A549 treated with RU486 at 1 μM for 4 hours (cell line): ENCODE results near the gene FCRL1. TPM values are rescaled to one million over a fixed set of nuclear protein-coding genes. Genes with fewer than 3 reads are reported as not detected.

Experiments
- total RNA-seq: library from RNA; stranded (reverse); fragments of 200-300 nt; extraction: Qiagen RNA extraction; gene quantifications from 5 replicates; pipeline ENCODE4 v1.2.3, GENCODE V29; 2022; ENCODE audit warnings: low read depth

FCRL1 gene
- not detected in 5 replicates for total RNA-seq

GRCh38 chr1:157819896-157820295, at the start of gene FCRL1:
FCRL1 (minus strand) TSS chr1:157820120; CDS start chr1:157820037, 83 bp downstream.

GRCh38 chr1:157841708-157842107, 21.8 kb upstream of the FCRL1 start, which contains the start of gene CD5L:
CD5L (minus strand) TSS chr1:157841808; CDS start chr1:157841701, 107 bp downstream.

GRCh38 chr1:157776971-157777391, 42.9 kb downstream of the FCRL1 start, which contains the start of gene FCRL2:
FCRL2 (minus strand) TSS chr1:157777132; CDS start chr1:157777073, 59 bp downstream.

Other genes starting within 250 kb of the FCRL1 start
- gene FCRL4, start 222.0 kb downstream of the FCRL1 start, total RNA-seq = not detected in 5 replicates
- gene FCRL3, start 119.4 kb downstream of the FCRL1 start, total RNA-seq = not detected in 5 replicates
- gene FCRL2, start 43.0 kb downstream of the FCRL1 start, total RNA-seq = not detected in 5 replicates
- gene CD5L, start 21.7 kb upstream of the FCRL1 start, total RNA-seq = not detected in 5 replicates
- 24.7 to 34.8 TPM (median 31.6 TPM) in 5 replicates for gene KIRREL1, start 173.5 kb upstream of the FCRL1 start, total RNA-seq